HepG2 (cell line): Measurements from ENCODE around the gene SLC26A2. TPM values are rescaled to one million over a fixed set of nuclear protein-coding genes. Genes with fewer than 3 reads are reported as not detected.

Experiments
- ATAC-seq: fragments of 200-7000 bp; cut with Tn5 transposase; 3 replicates; pipeline ENCODE4 v1.9.1; 2020; ENCODE audit warnings: mild to moderate bottlenecking, moderate library complexity
- BruUV-seq: library from RNA; stranded (reverse); fragments of 400-500 nt; replicated peaks from 2 replicates; lab custom pipeline; 2021; lab: Mats Ljungman, UMichigan
- CTCF ChIA-PET: fragments of 300-600 bp; formaldehyde crosslinking; extraction: SDS; loops from one replicate; lab custom pipeline; 2021; ENCODE audit warnings: low total read pairs, inconsistent platforms, low intra/inter-chr PET ratio; lab: Yijun Ruan, JAX
- POLR2A ChIA-PET: fragments of 350-600 bp; sonication (Branson Sonifier 250); formaldehyde crosslinking; loops from one replicate; lab custom pipeline; 2020; ENCODE audit warnings: antibody characterized with exemption, inconsistent platforms; lab: Yijun Ruan, JAX
- DNase-seq: peaks from one replicate; pipeline ENCODE4 v3.0.0-alpha.2; 2015; ENCODE audit warnings: low spot score
- FAIRE-seq: peaks from 3 replicates; lab custom pipeline; 2011; peaks lifted over from hg19 to GRCh38; lab: Jason Lieb, UNC
- H2AFZ ChIP-seq: one replicate; pipeline ENCODE4 v1.6.1; 2011; ENCODE audit warnings: low read length, inconsistent platforms
- H3K27ac ChIP-seq: fragments of 300-600 bp; 3 replicates; pipeline ENCODE4 v1.8.0; 2011; ENCODE audit warnings: mixed run types, mild to moderate bottlenecking, mixed read lengths, low read length, inconsistent platforms; ENCODE audit not compliant: insufficient read depth; ENCODE audit errors: extremely low read length
- H3K27me3 ChIP-seq, 2 experiments: fragments of 200-600 bp in 1 of 2; 2 replicates in 1 of 2; 3 replicates in 1 of 2; pipeline versions ENCODE4 v1.6.0 to v1.8.0; 2011; ENCODE audit warnings: low read length in 2 of 2, mild to moderate bottlenecking in 2 of 2, moderate library complexity in 2 of 2, inconsistent platforms in 1 of 2; ENCODE audit not compliant: insufficient read depth in 2 of 2, control insufficient read depth in 1 of 2
- H3K36me3 ChIP-seq, 2 experiments: fragments of 200-600 bp in 1 of 2; replicated peaks in 1 of 2; 2 replicates in 1 of 2; 3 replicates in 1 of 2; pipeline versions ENCODE4 v1.5.1 to v1.8.0; 2011; ENCODE audit warnings: low read length in 2 of 2, inconsistent platforms in 1 of 2; ENCODE audit not compliant: insufficient read depth in 2 of 2, control insufficient read depth in 1 of 2
- H3K4me1 ChIP-seq: 2 replicates; pipeline ENCODE4 v1.5.1; 2012; ENCODE audit warnings: low read length, inconsistent platforms; ENCODE audit not compliant: insufficient read depth
- H3K4me2 ChIP-seq: 2 replicates; pipeline ENCODE4 v1.6.0; 2011; ENCODE audit warnings: low read depth, low read length, inconsistent platforms
- H3K4me3 ChIP-seq, 3 experiments: fragments of 200-600 bp in 1 of 3; sonication (generic), shearing (Covaris generic) in 1 of 3; replicated peaks in 1 of 3; 2 replicates each; pipeline ENCODE4 v1.5.1; 2011 to 2016; ENCODE audit warnings: low read length in 3 of 3, inconsistent platforms in 2 of 3, low read depth in 2 of 3, mild to moderate bottlenecking in 2 of 3, control low read depth in 1 of 3, mixed read lengths in 1 of 3; ENCODE audit not compliant: insufficient read depth in 1 of 3
- H3K79me2 ChIP-seq: one replicate; pipeline ENCODE4 v1.6.1; 2011; ENCODE audit warnings: low read length, inconsistent platforms; ENCODE audit not compliant: insufficient read depth
- H3K9ac ChIP-seq: 2 replicates; pipeline ENCODE4 v1.6.0; 2011; ENCODE audit warnings: mild to moderate bottlenecking, low read depth, low read length, inconsistent platforms; ENCODE audit not compliant: insufficient read depth
- H3K9me3 ChIP-seq: 2 replicates; pipeline ENCODE4 v1.5.1; 2012; ENCODE audit warnings: mild to moderate bottlenecking, low read length
- H4K20me1 ChIP-seq: 2 replicates; pipeline ENCODE4 v1.6.0; 2011; ENCODE audit warnings: inconsistent platforms, mild to moderate bottlenecking, low read length, moderate library complexity; ENCODE audit not compliant: insufficient read depth
- CEBPB ChIP-seq: IDR thresholded peaks from 2 replicates; pipeline ENCODE4 v1.6.1; 2011; ENCODE audit warnings: low read depth, low read length, improper control_type of control experiment, borderline replicate concordance
- CEBPG ChIP-seq: IDR thresholded peaks from 2 replicates; pipeline ENCODE4 v1.6.1; 2016
- ETV5 ChIP-seq: IDR thresholded peaks from 2 replicates; pipeline ENCODE4 v1.6.1; 2018; ENCODE audit warnings: missing biosample characterization, missing genetic modification reagents, inconsistent platforms, borderline replicate concordance
- SMC3 ChIP-seq: IDR thresholded peaks from 2 replicates; pipeline ENCODE4 v1.6.1; 2011; ENCODE audit warnings: low read length, improper control_type of control experiment
- SPEN ChIP-seq: sonication (generic); formaldehyde crosslinking; IDR thresholded peaks from 2 replicates; pipeline ENCODE4 v1.5.1; 2020; ENCODE audit warnings: low read depth, mild to moderate bottlenecking, missing genetic modification reagents
- ZNF24 ChIP-seq: fragments of 450-650 bp; IDR thresholded peaks from 2 replicates; pipeline ENCODE4 v1.6.1; 2017; ENCODE audit warnings: antibody characterized with exemption, mild to moderate bottlenecking
- WGBS: methylation state at CpG from one replicate; pipeline ENCODE4 v1.1.6; 2017; ENCODE audit warnings: low lambda C conversion rate; 5-methylcytosine and 5-hydroxymethylcytosine counted together
- in situ Hi-C: cut with HindIII; loops from 2 replicates; pipeline ENCODE4 v1.10.0; 2017; ENCODE audit warnings: low pct_unique_long_range_greater_than_20kb; ENCODE audit not compliant: extremely low pct_ligation_motif_present
- intact Hi-C: fragments of 100-400 bp; cut with micrococcal nuclease; formaldehyde crosslinking; loops from one replicate; pipeline ENCODE4 v1.10.0; 2022; ENCODE audit not compliant: unreplicated experiment
- polyA plus RNA-seq, 8 experiments: library from polyadenylated mRNA; depleted of rRNA in 3 of 8; stranded (reverse) in 7 of 8; unstranded in 1 of 8; fragments of >200 nt; fragmentation: Illumina TruSeq in 4 of 8; extraction: Trizol in 4 of 8; gene quantifications; 2 replicates each; pipeline versions ENCODE4 v1.2.1 to v1.2.3, GENCODE V29; 2011 to 2016; ENCODE audit warnings: low read depth in 4 of 8, missing spikeins in 1 of 8, mixed read lengths in 1 of 8; ENCODE audit not compliant: insufficient read depth in 1 of 8
- total RNA-seq, 5 experiments: library from RNA; depleted of rRNA; stranded (reverse); fragments of >200 nt; fragmentation: Illumina TruSeq; extraction: Trizol; gene quantifications; 2 replicates each; pipeline ENCODE4 v1.2.3, GENCODE V29; 2016; ENCODE audit warnings: low read depth in 1 of 5
- TF ChIP-seq, protein P1 (sequence below): sonication (generic); formaldehyde crosslinking; IDR thresholded peaks from 2 replicates; pipeline ENCODE4 v1.8.0; 2022; ENCODE audit warnings: mild to moderate bottlenecking, missing genetic modification reagents; ENCODE audit not compliant: insufficient replicate concordance

Gene SLC26A2
- total and polyA plus RNA-seq, 2 of the 13 experiments (the other 11 are each of a cell fraction or from before 2014, with no cell fraction given) = 2.2 to 7.9 TPM

DNA sequence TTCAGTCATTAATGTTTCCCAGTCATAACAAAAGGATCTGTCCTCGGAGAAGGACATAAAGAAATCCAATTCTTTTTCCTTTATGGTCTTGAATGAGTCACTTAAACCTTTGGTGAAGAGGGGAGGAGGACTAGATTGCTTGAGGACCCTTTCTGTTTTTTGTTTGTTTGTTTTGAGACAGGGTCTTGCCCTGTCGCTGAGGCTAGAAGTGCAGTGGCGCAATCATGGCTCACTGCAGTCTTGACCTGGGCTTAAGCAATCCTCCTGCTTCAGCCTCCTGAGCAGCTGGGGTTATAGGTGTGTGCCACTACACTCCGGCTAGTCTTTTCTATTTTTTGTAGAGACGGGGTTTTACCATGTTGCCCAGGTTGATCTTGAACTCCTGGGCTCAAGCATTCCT is 27.6 kb downstream of the SLC26A2 start:
- in situ Hi-C loops = loop anchor here (5.0 to 25.0 kb wide), 3 partner anchors 36 to 351 kb away; no protein-coding TSS in a partner anchor
- Histone ChIP-seq H3K27me3 (no peaks in the 10 kb centered on the region), H3K4me1 (peaks cover 28% of the 10 kb centered on the region), H3K4me2 (no peak overlapping the region)
- POLR2A ChIA-PET = no interaction called here
- WGBS = 66% methylated on average over 5 of the region's 5 CpGs
- DNase-seq = no peak
- ATAC-seq = no peak
- TF ChIP-seq CEBPG (CRISPR knock-in tag) (peak; percentile 44; the same call in 1 of the 2 replicates), ZNF24 (no peak), ETV5 (CRISPR knock-in tag) (no peak), CEBPB (peak; percentile 38; the same call in 1 of the 2 replicates), SPEN (CRISPR knock-in tag) (no peak), SMC3 (no peak)
- TF ChIP-seq, protein P1, sequence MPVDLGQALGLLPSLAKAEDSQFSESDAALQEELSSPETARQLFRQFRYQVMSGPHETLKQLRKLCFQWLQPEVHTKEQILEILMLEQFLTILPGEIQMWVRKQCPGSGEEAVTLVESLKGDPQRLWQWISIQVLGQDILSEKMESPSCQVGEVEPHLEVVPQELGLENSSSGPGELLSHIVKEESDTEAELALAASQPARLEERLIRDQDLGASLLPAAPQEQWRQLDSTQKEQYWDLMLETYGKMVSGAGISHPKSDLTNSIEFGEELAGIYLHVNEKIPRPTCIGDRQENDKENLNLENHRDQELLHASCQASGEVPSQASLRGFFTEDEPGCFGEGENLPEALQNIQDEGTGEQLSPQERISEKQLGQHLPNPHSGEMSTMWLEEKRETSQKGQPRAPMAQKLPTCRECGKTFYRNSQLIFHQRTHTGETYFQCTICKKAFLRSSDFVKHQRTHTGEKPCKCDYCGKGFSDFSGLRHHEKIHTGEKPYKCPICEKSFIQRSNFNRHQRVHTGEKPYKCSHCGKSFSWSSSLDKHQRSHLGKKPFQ (CRISPR knock-in tag) = no peak
- TF ChIP-seq, all 625 proteins: peak for 2
- Histone ChIP-seq H3K9ac (no peak overlapping the region), H3K4me3 (no peak overlapping the region), H4K20me1 (no peaks in the 10 kb centered on the region), H3K79me2 (no peaks in the 10 kb centered on the region), H3K36me3 (no peaks in the 10 kb centered on the region), H3K9me3 (no peaks in the 10 kb centered on the region), H3K27ac (no peak overlapping the region), H2AFZ (no peak overlapping the region)
- no TSS peak for BruUV-seq
- CTCF ChIA-PET = no interaction called here
- intact Hi-C loops = no loop called here
- FAIRE-seq = no peak
